LNCaP clone FGC (cell line): ENCODE data around the gene MAPRE2.

ENCODE experiments used
- DNase-seq: peaks from one replicate; pipeline ENCODE4 v3.0.0-alpha.2; 2011; ENCODE audit warnings: low read depth
- H3K4me3 ChIP-seq: 2 replicates; pipeline ENCODE4 v1.5.1; 2011; ENCODE audit warnings: mild to moderate bottlenecking, low read depth, low read length, control low read depth
- TF ChIP-seq, protein P1 (sequence below): IDR thresholded peaks from 2 replicates; pipeline ENCODE4 v1.5.1; 2012; ENCODE audit warnings: mild to moderate bottlenecking; ENCODE audit not compliant: control insufficient read depth, insufficient read depth; ENCODE audit errors: extremely low read depth

Gene MAPRE2

DNA sequence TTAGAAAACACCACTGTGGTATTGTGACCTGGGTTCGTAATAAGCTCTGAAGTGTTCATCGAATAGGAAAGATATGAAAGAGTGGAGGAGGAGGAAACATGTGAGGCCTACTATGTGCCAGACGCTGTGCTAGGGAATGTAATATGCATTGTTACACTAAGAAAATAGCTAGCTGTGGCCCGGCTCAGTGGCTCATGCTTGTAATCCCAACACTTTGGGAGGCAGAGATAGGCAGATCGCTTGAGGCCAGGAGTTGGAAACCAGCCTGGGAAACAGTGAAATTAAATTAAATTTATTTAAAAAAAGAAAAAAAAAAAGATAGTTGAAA is 150.4 kb downstream of the MAPRE2 start:
- TF ChIP-seq, protein P1, sequence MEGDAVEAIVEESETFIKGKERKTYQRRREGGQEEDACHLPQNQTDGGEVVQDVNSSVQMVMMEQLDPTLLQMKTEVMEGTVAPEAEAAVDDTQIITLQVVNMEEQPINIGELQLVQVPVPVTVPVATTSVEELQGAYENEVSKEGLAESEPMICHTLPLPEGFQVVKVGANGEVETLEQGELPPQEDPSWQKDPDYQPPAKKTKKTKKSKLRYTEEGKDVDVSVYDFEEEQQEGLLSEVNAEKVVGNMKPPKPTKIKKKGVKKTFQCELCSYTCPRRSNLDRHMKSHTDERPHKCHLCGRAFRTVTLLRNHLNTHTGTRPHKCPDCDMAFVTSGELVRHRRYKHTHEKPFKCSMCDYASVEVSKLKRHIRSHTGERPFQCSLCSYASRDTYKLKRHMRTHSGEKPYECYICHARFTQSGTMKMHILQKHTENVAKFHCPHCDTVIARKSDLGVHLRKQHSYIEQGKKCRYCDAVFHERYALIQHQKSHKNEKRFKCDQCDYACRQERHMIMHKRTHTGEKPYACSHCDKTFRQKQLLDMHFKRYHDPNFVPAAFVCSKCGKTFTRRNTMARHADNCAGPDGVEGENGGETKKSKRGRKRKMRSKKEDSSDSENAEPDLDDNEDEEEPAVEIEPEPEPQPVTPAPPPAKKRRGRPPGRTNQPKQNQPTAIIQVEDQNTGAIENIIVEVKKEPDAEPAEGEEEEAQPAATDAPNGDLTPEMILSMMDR, result no peak
- H3K4me3 ChIP-seq, result no peak overlapping the region
- no peak for DNase-seq

DNA sequence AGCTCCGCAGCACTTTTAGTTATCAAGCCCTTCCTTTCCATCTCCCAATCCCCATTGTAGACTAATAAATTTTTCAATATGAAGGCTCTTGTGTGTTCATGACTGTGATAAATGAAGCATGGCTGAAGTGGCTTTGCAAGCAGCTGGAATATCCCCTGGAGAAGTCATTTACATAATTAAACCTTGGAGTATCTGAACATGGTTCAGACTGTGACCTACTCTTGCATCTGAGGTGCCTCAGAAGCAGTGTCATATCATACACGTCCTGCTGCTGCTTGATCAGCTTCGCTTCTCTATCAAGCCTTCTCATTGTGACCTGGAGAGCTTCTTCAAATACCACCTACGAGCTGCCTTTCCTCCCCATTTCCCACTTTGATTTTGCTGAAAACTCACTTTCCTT is 151.2 kb downstream of the MAPRE2 start:
- H3K4me3 ChIP-seq, result no peak overlapping the region
- DNase-seq, result no peak
- TF ChIP-seq, protein P1, result no peak
